PFSK-1 (cell line): ENCODE data around the gene EGLN3.

Experiments
- POLR2AphosphoS5 ChIP-seq: IDR thresholded peaks from 2 replicates; pipeline ENCODE4 v1.6.1; 2012; ENCODE audit warnings: low read depth, mild to moderate bottlenecking, control low read depth, low read length, moderate library complexity
- TF ChIP-seq, protein P1 (sequence below), 2 experiments: IDR thresholded peaks; 2 replicates each; pipeline versions ENCODE4 v1.6.1 to v1.8.0; 2011 to 2012; ENCODE audit warnings: low read depth in 2 of 2, low read length in 2 of 2, control low read depth in 1 of 2, inconsistent platforms in 1 of 2, mild to moderate bottlenecking in 1 of 2, moderate library complexity in 1 of 2; ENCODE audit not compliant: insufficient read depth in 1 of 2

DNA sequence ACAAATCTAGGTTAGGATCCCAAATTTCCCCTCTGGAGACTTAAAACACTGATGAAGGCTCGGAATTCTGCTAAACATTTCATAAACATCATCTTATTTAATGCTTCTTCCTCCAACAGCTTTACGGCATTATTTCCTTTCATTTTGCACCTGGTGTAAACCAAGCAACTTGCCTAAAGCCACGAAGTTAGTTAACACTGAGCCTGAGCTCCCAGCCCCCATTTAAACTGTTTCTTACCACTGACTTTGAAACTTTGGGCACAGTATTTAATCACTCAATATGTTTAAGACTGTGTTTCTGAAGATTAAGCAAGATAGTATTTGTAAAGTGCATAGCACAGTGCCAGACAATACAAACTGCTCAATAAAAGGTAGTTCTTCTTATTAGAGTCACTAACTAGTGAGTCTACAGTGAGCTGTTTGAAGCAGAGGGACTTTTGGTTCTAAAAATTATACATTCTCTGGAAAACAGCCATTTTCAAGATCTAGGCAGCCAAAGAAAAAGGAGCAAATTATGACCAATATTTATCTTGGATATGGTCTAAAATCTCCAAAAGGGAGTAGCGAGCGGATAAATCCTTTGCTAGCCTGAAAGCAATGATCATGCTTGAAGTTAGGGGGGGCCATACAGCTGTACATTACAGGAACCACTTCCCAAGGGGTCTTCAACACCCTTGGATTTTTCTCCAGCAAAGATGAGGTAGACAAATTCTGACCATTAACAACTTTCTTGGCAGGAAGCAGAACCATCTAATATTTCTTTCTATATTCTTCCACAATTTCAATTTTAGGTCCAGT, 4.0 kb downstream of the EGLN3 start:
- TF ChIP-seq, protein P1, sequence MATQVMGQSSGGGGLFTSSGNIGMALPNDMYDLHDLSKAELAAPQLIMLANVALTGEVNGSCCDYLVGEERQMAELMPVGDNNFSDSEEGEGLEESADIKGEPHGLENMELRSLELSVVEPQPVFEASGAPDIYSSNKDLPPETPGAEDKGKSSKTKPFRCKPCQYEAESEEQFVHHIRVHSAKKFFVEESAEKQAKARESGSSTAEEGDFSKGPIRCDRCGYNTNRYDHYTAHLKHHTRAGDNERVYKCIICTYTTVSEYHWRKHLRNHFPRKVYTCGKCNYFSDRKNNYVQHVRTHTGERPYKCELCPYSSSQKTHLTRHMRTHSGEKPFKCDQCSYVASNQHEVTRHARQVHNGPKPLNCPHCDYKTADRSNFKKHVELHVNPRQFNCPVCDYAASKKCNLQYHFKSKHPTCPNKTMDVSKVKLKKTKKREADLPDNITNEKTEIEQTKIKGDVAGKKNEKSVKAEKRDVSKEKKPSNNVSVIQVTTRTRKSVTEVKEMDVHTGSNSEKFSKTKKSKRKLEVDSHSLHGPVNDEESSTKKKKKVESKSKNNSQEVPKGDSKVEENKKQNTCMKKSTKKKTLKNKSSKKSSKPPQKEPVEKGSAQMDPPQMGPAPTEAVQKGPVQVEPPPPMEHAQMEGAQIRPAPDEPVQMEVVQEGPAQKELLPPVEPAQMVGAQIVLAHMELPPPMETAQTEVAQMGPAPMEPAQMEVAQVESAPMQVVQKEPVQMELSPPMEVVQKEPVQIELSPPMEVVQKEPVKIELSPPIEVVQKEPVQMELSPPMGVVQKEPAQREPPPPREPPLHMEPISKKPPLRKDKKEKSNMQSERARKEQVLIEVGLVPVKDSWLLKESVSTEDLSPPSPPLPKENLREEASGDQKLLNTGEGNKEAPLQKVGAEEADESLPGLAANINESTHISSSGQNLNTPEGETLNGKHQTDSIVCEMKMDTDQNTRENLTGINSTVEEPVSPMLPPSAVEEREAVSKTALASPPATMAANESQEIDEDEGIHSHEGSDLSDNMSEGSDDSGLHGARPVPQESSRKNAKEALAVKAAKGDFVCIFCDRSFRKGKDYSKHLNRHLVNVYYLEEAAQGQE (IDR thresholded peaks at IDR 0.05; ENCODE audit: insufficient read depth in 1 of 2, low read depth in 2 of 2, low read length in 2 of 2): no peak
- TF ChIP-seq POLR2AphosphoS5: no peak
